ENCODE results near the gene KRTCAP3.
A peak's percentile ranks its signal among the peaks of the same experiment; 100 is the strongest.
"Not testable (repeated sequence)": the region's sequence is repeated elsewhere in the genome, so short reads cannot be mapped to it uniquely, and the experiment has no call there.

KRTCAP3 gene

GRCh38 chr2:27420996-27421395 lies 21.2 kb upstream of the KRTCAP3 start:
- FAIRE-seq, result no peak
- DNase-seq (ENCODE audit: insufficient read length), result no peak
- no peak for TF ChIP-seq POLR2AphosphoS5 (IDR thresholded peaks at IDR 0.05; ENCODE audit: low read depth, low read length)
- TF ChIP-seq TAF1 (IDR thresholded peaks at IDR 0.05; ENCODE audit: borderline replicate concordance, low read depth, low read length), result no peak

GRCh38 chr2:27421660-27422250 lies 20.4 kb upstream of the KRTCAP3 start:
- no peak for FAIRE-seq
- DNase-seq (ENCODE audit: insufficient read length), result no peak
- no peak for TF ChIP-seq POLR2AphosphoS5 (IDR thresholded peaks at IDR 0.05; ENCODE audit: low read depth, low read length)
- no peak for TF ChIP-seq TAF1 (IDR thresholded peaks at IDR 0.05; ENCODE audit: borderline replicate concordance, low read depth, low read length)
- no peak for TF ChIP-seq POLR2A (IDR thresholded peaks at IDR 0.05; ENCODE audit: low read depth, low read length)

GRCh38 chr2:27422958-27423357 lies 19.2 kb upstream of the KRTCAP3 start:
- TF ChIP-seq TAF1 (IDR thresholded peaks at IDR 0.05; ENCODE audit: borderline replicate concordance, low read depth, low read length) (no peak), POLR2A (IDR thresholded peaks at IDR 0.05; ENCODE audit: low read depth, low read length) (no peak), POLR2AphosphoS5 (IDR thresholded peaks at IDR 0.05; ENCODE audit: low read depth, low read length) (no peak)
- DNase-seq (ENCODE audit: insufficient read length) (no peak), FAIRE-seq (no peak)

GRCh38 chr2:27425039-27425438 lies 17.1 kb upstream of the KRTCAP3 start:
- DNase-seq (ENCODE audit: insufficient read length); FAIRE-seq: not testable (repeated sequence)

GRCh38 chr2:27427863-27428212 lies 14.3 kb upstream of the KRTCAP3 start:
- FAIRE-seq (no peak), DNase-seq (ENCODE audit: insufficient read length) (no peak)
- TF ChIP-seq POLR2A (IDR thresholded peaks at IDR 0.05; ENCODE audit: low read depth, low read length) (no peak), TAF1 (IDR thresholded peaks at IDR 0.05; ENCODE audit: borderline replicate concordance, low read depth, low read length) (no peak), POLR2AphosphoS5 (IDR thresholded peaks at IDR 0.05; ENCODE audit: low read depth, low read length) (no peak)

GRCh38 chr2:27428213-27428977 lies 13.8 kb upstream of the KRTCAP3 start, which contains the start of gene NRBP1:
Gene NRBP1 (plus strand): TSS chr2:27428631. CDS start chr2:27433274, 4,643 bp downstream.
- TF ChIP-seq TAF1 (IDR thresholded peaks at IDR 0.05; ENCODE audit: borderline replicate concordance, low read depth, low read length) (peak; percentile 69), POLR2A (IDR thresholded peaks at IDR 0.05; ENCODE audit: low read depth, low read length) (peak; percentile 82), POLR2AphosphoS5 (IDR thresholded peaks at IDR 0.05; ENCODE audit: low read depth, low read length) (peak; percentile 73)
- peak; percentile 83 for DNase-seq (ENCODE audit: insufficient read length)
- FAIRE-seq, result peak; percentile 95

GRCh38 chr2:27428978-27429541 lies 13.1 kb upstream of the KRTCAP3 start:
- FAIRE-seq (peak; percentile 85), DNase-seq (ENCODE audit: insufficient read length) (peak; percentile 75)
- TF ChIP-seq POLR2A (IDR thresholded peaks at IDR 0.05; ENCODE audit: low read depth, low read length), result no peak
- no peak for TF ChIP-seq TAF1 (IDR thresholded peaks at IDR 0.05; ENCODE audit: borderline replicate concordance, low read depth, low read length)
- TF ChIP-seq POLR2AphosphoS5 (IDR thresholded peaks at IDR 0.05; ENCODE audit: low read depth, low read length), result no peak

- FAIRE-seq (no peak), DNase-seq (ENCODE audit: insufficient read length) (no peak)
- no peak for TF ChIP-seq POLR2AphosphoS5 (IDR thresholded peaks at IDR 0.05; ENCODE audit: low read depth, low read length)
- TF ChIP-seq TAF1 (IDR thresholded peaks at IDR 0.05; ENCODE audit: borderline replicate concordance, low read depth, low read length), result no peak
- TF ChIP-seq POLR2A (IDR thresholded peaks at IDR 0.05; ENCODE audit: low read depth, low read length), result no peak
Measured at GRCh38 chr2:27431395-27431794, 10.8 kb upstream of the KRTCAP3 start.

- no peak for FAIRE-seq
- no peak for TF ChIP-seq POLR2AphosphoS5 (IDR thresholded peaks at IDR 0.05; ENCODE audit: low read depth, low read length)
- TF ChIP-seq POLR2A (IDR thresholded peaks at IDR 0.05; ENCODE audit: low read depth, low read length), result no peak
- TF ChIP-seq TAF1 (IDR thresholded peaks at IDR 0.05; ENCODE audit: borderline replicate concordance, low read depth, low read length), result no peak
- no peak for DNase-seq (ENCODE audit: insufficient read length)
Measured at GRCh38 chr2:27435628-27436027, 6.6 kb upstream of the KRTCAP3 start.

GRCh38 chr2:27441226-27441926 lies 805 bp upstream of the KRTCAP3 start:
- TF ChIP-seq POLR2A (IDR thresholded peaks at IDR 0.05; ENCODE audit: low read depth, low read length) (no peak), TAF1 (IDR thresholded peaks at IDR 0.05; ENCODE audit: borderline replicate concordance, low read depth, low read length) (no peak), POLR2AphosphoS5 (IDR thresholded peaks at IDR 0.05; ENCODE audit: low read depth, low read length) (no peak)
- FAIRE-seq (no peak), DNase-seq (ENCODE audit: insufficient read length) (no peak)

GRCh38 chr2:27442920-27443282 lies 720 bp downstream of the KRTCAP3 start:
- no peak for DNase-seq (ENCODE audit: insufficient read length)
- TF ChIP-seq POLR2AphosphoS5 (IDR thresholded peaks at IDR 0.05; ENCODE audit: low read depth, low read length) (peak; percentile 29; the same call in 1 of the 2 replicates), POLR2A (IDR thresholded peaks at IDR 0.05; ENCODE audit: low read depth, low read length) (0 out of 2 replicates have a peak, but pooled peaks have one; percentile 16), TAF1 (IDR thresholded peaks at IDR 0.05; ENCODE audit: borderline replicate concordance, low read depth, low read length) (no peak)
- FAIRE-seq, result no peak
